Activated CD4-positive, alpha-beta T cell treated with anti-CD3 and anti-CD28 coated beads, Interleukin-10, Interleukin-2, amounts not matched to agents 100 ng/mL and 50 ng/mL, durations not matched to agents 16 hours and 8 hours (primary cell): ENCODE data around the gene SLC12A3.
"Not testable (repeated sequence)": the region's sequence is repeated elsewhere in the genome, so short reads cannot be mapped to it uniquely, and the experiment has no call there.

Source experiments
- DNase-seq: peaks from one replicate; pipeline ENCODE4 v3.0.0-alpha.2; 2020

The SLC12A3 gene

DNA sequence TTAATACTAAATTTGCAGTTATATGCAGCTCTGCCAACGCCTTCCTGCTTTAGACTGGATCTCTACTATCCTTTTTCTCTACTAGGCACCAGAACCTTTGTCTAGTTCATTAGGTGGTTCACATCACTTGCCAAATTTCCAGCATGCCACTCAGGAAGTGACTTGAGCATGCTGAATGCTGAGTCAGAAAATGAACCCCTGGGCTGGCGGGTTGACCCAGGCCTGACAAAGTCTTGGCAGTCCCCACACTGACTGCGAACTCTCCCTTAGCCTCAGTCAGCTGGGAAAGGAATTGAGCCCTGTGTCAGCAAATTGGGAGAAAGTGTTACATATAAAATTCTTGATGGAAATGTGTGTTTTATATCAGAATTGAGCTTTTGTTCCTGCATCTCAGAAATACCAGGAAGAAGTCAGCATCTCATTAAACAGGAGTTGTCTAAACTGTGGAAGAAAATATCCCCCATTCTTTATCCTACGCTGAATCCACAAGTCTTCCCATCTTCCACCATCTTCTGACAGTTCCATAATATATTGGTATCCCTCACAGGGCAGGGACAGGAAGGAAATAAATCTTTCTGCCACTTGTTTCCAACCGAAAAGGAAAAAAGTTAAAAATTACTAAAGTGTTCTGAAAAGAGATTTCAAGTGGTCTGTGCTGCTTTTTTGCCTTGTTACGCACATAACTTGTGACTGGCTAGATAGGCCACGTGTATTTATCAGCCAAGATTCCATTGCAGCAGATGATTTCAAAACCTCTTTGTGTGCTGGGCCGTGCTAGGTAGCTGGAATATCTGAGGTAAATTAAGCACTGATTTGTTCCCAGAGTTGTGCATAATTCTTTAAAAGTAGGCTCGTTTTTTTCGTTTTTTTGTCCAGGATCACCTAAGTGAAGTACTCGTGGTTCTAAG, 16.7 kb upstream of the SLC12A3 start:
- DNase-seq = peak; percentile 45

DNA sequence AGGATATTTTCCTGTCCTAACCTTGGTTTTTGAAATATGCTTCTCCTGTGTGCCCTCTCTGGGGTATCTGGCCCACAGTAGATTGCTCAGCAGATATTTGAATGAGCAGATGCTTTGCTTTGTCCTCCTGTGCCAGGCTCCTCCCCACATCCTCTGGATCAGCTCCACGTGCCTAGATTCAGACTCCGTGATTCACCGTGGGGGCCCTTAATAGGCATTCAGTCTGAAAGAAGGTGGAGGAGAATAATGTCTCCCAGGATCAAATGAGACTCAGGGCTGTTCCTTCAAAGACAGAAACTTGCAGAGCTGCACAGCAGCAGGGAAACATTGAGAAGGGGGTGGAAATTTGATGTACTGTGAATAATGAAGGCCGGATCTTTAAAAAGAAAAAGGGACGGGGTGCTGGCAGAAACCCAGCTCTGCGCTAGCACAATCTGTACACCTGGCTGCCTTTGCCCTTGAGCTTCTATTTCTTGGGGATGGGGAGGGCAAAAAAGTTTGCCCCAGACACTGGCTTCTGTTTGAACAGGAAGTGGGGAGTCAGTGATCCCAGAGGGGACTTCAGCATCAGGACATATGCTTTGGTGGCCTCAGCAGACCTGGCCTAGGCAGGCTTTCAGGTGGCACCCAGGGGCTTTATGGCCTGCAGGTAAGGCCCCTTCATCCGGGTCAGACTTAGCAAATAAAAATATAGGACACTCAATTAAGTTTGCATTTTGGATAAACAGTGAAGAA, 15.9 kb upstream of the SLC12A3 start:
- no peak for DNase-seq

DNA sequence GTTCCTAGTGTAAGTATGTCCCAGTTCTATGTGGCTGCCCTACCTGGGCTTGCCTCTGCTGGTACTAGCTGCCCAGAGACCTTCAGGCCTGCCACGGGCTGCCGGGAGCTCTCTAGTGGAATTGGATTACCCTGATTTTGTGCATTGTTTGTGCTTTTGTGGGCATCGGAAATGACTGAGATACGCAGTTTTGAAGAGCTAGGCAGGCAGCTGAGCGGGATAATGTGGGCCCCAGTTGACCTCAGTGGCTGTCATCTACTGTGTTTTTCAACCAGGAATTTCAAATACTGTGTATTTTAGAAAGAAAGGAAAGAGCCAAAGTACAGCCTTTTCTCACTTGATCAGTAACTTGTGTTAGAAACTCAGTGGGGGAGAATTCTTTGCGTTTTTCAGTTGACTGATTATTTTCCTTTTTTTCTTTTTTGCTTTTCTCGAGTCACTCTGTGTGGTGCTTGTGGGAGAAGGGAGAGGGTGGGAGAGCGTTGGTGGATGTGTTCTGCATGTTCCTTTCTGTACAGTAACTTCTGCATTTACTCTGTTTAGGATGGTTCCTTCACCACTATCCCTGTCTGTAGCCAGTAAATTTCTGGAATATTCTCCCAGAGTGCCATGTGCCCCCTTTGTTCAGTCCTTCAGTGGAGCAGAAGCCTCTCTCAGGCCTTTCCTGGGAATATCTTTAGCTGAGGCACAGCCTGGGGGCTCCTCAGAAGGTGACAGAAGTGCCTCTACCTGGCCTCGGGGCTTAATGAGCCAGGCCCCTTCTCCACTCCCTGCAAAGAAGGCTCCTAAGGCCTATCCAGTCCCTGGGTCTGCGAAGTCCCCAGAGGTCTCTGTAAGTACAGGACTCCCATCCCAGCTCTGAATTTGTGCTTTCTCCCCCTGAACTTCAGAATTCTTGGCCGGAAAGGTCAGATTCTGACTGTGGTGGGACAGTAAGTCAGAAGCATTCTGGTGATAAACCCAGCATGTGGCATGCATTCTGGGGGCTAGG, 15.0 kb upstream of the SLC12A3 start:
- DNase-seq = no peak

GRCh38 chr16:56851671-56852400, 13.2 kb upstream of the SLC12A3 start:
- DNase-seq = no peak

- no peak for DNase-seq
Observed at GRCh38 chr16:56852401-56852730, 12.6 kb upstream of the SLC12A3 start.

DNA sequence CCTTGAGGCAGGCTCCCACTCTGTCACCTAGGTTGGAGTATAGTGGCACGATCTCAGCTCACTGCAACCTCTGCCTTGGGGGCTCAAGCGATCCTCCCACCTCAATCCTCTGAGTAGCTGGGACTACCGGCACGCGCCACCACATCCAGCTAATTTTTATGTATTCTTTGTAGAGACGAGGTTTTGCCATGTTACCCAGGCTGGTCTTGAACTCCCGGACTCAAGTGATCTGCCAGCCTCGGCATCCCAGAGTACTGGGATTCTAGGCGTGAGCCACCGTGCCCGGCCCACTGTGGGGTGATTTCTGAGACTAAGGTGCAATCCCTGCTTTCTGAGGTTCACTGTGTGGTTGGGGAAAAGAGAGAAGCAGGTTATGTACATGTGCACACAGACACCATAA, 12.0 kb upstream of the SLC12A3 start:
- no peak for DNase-seq

- DNase-seq = no peak
Observed at GRCh38 chr16:56855201-56855600, 9.8 kb upstream of the SLC12A3 start.

DNA sequence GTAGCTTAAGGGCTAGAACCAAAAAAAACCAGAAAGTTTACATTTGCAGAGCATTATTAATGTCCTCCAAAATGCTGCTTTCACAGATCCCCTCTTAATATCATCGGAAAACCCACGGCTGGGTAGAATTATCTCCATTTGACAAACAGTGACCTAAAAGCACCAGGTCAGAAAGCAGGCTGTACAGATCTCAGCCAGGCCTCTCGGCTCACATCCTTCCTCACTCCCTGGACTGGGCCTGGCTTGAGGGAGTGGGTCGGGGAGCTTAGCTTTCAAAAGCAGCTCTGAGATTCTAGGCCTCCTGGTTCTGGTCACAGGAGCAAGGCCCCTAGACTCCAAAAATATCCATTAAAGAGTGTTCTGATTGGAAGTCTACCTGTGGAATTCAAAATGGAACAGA, 9.1 kb upstream of the SLC12A3 start:
- DNase-seq = no peak

GRCh38 chr16:56856876-56857447, 8.0 kb upstream of the SLC12A3 start:
- no peak for DNase-seq

DNA sequence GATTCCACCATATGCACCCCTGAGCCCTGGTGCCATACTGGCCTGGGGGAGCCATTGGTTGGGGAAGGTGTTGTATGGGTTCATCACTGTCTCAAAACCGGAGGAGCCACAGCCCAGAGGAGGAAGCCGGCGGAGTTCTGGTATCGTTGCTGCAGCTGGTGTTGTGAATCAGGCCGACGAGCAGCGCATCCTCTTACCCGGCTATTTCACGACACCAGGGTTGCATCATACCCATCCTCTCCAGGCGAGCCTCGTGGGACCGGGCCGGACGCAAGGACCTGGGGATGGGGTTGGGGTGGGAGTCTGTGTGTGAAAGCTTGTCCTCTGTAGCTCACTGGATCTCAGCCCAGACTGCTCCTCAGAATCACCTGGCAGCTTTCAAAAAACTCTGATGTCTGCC, 6.6 kb upstream of the SLC12A3 start:
- no peak for DNase-seq

DNA sequence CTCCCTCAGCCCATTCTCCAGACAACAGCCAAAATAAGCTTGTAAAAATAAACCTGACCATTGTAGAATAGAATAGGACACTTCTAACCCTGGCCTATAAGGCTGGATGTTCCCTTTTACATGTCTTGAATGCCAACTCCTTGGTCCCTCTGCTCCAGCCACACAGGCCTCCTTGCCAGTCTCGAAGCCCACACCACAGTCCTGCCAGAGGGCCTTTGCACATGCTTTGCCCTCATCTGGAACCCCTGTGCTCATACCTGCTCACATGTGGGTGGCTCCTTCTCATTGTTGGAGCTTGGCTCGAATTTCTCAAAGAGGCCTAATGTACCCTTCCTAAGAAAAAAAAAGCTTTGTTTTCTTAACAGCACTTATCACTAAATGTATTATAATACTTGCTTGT, 5.4 kb upstream of the SLC12A3 start:
- DNase-seq = no peak

DNA sequence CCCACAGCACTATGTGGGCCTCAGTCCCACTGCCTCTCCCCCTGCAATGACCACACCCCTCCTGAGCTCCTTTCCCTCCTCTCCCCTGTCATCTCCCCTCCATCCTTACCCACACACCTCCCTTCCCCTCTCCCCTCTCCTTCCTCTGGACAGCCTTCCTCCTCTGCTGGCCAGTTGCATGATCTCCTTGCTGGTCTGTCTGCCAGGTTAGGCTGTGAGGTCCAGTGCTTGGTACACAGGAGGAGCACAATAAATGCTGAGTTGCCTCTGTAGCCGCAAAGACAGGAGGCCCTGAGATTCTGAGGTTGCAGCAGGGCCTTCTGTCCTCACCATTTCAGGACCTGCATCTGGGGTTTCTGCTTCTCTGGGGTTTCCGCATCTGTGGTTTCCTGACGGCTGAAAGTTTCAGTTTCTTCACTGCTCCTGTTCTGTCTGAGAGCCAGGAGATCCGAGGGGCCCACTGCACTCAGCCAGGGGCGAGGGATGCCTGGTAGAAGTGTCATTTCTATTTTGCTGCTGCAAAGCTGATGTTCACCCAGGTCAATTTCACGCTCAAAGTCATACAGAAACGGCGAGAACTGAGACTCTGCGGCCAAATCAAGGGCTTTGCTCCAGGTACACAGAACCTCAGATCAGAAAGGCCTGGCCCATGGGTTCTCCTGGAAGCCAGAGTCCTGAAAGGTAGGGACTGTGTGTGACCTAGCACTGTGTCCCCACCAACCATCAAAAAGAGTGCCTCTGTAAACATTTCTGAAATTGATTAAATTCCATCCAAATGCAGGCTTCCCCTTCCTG, 4.6 kb upstream of the SLC12A3 start:
- DNase-seq = peak; percentile 78

GRCh38 chr16:56861092-56861610, 3.9 kb upstream of the SLC12A3 start:
- DNase-seq = peak; percentile 6

GRCh38 chr16:56861756-56862155, 3.3 kb upstream of the SLC12A3 start:
- DNase-seq = no peak

GRCh38 chr16:56862776-56863175, 2.2 kb upstream of the SLC12A3 start:
- DNase-seq = peak; percentile 27

- DNase-seq = no peak
Observed at GRCh38 chr16:56865394-56866062, 521 bp downstream of the SLC12A3 start.

- peak; percentile 63 for DNase-seq
Observed at GRCh38 chr16:56866955-56867830, 2.2 kb downstream of the SLC12A3 start.

DNA sequence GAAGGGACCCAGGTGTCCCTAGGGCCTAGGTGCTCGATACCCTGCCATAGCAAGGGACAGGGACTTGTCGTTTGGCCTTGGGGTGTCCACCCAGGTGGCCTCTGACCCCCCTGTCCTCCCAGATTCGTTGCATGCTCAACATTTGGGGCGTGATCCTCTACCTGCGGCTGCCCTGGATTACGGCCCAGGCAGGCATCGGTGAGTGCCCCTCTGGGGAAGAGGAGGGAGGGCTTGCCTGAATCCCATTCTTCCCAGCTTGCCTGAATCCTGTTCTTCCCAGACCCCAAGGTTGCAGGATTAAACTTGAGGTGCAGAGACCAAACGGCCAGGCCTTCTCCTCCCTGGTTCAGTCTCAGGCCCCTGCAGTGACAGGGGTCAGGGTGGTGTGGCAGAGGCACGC, 3.2 kb downstream of the SLC12A3 start:
- DNase-seq = no peak

DNA sequence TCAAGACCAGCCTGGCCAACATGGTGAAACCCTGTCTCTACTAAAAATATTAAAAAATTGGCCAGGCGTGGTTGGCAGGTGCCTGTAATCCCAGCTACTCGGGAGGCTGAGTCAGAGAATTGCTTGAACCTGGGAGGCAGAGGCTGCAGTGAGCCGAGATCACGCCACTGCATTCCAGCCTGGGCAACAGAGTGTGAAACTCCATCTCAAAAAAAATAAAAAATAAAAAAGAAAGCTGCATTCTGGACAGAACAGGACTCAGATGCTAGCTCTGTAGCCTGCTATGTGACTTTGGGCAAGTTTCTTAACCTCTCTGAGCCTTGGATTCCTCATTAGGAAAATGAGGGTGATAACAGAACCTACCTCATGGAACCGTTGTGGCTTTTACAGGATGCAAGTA, 3.8 kb downstream of the SLC12A3 start:
- not testable (repeated sequence) for DNase-seq
